Measurements from ENCODE around the gene CAPRIN2.

Gene CAPRIN2

GRCh38 chr12:30748147-30748546, 6.6 kb downstream of the CAPRIN2 start:
- Histone ChIP-seq H3K27ac (no peak overlapping the region), H3K9ac (no peak overlapping the region), H4K20me1 (no peaks in the 10 kb centered on the region; the same call in 1 of the 2 replicates), H3K4me3 (no peak overlapping the region), H3K9me3 (peaks cover 15% of the 10 kb centered on the region), H3K27me3 (no peaks in the 10 kb centered on the region), H3K36me3 (peaks cover 21% of the 10 kb centered on the region), H3K4me2 (no peak overlapping the region), H3K4me1 (peaks cover 8% of the 10 kb centered on the region)
- no peak for TF ChIP-seq Cebpa-rat (IDR thresholded peaks at IDR 0.05)

DNA sequence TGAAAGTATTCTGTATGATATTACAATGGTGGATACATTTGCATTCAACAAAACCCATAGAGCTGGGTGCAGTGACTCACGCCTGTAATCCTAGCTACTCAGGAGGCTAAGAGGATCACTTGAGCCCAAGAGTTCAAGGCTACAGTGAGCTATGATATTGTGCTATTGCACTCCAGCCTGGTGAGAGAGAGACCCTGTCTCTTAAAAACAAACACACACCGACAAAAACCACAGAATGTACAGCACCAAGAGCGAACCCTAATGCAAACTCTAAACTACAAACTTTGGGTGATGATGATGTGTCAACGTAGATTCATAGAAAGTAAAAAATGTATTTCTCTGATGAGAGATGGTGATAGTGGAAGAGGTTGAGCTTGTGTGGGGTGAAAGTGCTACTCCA, 8.6 kb downstream of the CAPRIN2 start:
- Histone ChIP-seq H3K4me1 (no peaks in the 10 kb centered on the region), H3K36me3 (peaks cover 21% of the 10 kb centered on the region), H3K27me3 (no peaks in the 10 kb centered on the region), H4K20me1 (no peaks in the 10 kb centered on the region; the same call in 1 of the 2 replicates), H3K4me2 (no peak overlapping the region), H3K9me3 (peaks cover 15% of the 10 kb centered on the region), H3K27ac (no peak overlapping the region), H3K9ac (no peak overlapping the region), H3K4me3 (no peak overlapping the region)
- no peak for TF ChIP-seq Cebpa-rat (IDR thresholded peaks at IDR 0.05)

DNA sequence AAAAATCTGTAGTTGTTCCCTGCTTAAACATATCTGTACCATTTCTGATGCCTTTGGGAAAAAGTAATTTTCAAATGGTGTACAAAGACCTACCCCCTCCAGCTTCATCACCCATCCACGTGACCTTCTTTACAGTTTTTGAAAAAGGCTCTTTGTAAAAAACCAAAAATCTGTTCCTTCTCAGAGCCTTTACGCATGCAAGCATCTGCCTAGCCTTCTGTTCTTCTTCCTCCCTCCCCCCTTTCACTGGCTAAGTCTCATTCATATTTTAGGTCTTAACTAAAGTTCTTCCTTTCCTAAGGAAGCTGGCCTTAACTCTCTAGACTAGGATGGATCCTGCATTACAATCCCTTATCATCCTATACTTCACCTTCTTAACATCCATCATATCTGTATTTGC, 10.4 kb downstream of the CAPRIN2 start:
- H3K27me3 ChIP-seq = no peaks in the 10 kb centered on the region
- H3K27ac ChIP-seq = no peak overlapping the region
- H3K36me3 ChIP-seq = peaks cover 24% of the 10 kb centered on the region

DNA sequence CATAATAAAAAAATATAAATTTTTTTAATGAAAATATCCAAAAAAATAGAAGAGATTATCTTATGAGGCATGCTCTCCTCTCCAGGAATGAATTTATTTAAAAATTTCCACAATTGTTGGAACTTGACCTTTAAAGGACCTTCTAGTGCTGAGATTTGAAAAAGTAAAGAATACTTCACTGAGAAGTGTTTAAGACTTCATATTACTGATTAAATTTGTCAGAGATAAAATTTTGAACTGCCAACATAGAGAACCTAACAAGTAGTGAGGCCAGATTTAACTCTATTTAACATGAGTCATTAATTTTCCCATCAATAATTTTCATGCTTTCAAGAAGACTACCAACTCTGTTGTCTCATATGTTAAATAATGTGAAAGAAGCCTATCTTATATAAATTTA, 14.5 kb downstream of the CAPRIN2 start:
- Histone ChIP-seq H3K4me1 (no peaks in the 10 kb centered on the region), H4K20me1 (no peaks in the 10 kb centered on the region; the same call in 1 of the 2 replicates), H3K9ac (no peak overlapping the region), H3K36me3 (peaks cover 20% of the 10 kb centered on the region), H3K4me3 (no peak overlapping the region), H3K27me3 (no peaks in the 10 kb centered on the region), H3K27ac (no peak overlapping the region), H3K9me3 (no peaks in the 10 kb centered on the region), H3K4me2 (no peak overlapping the region)
- no peak for TF ChIP-seq Cebpa-rat (IDR thresholded peaks at IDR 0.05)

More for the DNA sequence above, 10.4 kb downstream of the CAPRIN2 start:
- H4K20me1 ChIP-seq = no peaks in the 10 kb centered on the region; the same call in 1 of the 2 replicates
- no peaks in the 10 kb centered on the region for H3K4me1 ChIP-seq
- no peak overlapping the region for H3K9ac ChIP-seq
- H3K4me3 ChIP-seq = no peak overlapping the region
- H3K4me2 ChIP-seq = no peak overlapping the region
- H3K9me3 ChIP-seq = peaks cover 15% of the 10 kb centered on the region
- no peak for TF ChIP-seq Cebpa-rat (IDR thresholded peaks at IDR 0.05)

- no peak overlapping the region for H3K9ac ChIP-seq
- H3K27me3 ChIP-seq = no peaks in the 10 kb centered on the region
- no peaks in the 10 kb centered on the region for H3K9me3 ChIP-seq
- H3K4me1 ChIP-seq = no peaks in the 10 kb centered on the region
- H3K4me3 ChIP-seq = no peak overlapping the region
- no peak for TF ChIP-seq Cebpa-rat (IDR thresholded peaks at IDR 0.05)
- H3K27ac ChIP-seq = no peak overlapping the region
- H4K20me1 ChIP-seq = no peaks in the 10 kb centered on the region; the same call in 1 of the 2 replicates
- H3K36me3 ChIP-seq = peaks cover 26% of the 10 kb centered on the region
- no peak overlapping the region for H3K4me2 ChIP-seq
Measured at GRCh38 chr12:30739020-30739419, 15.7 kb downstream of the CAPRIN2 start.

DNA sequence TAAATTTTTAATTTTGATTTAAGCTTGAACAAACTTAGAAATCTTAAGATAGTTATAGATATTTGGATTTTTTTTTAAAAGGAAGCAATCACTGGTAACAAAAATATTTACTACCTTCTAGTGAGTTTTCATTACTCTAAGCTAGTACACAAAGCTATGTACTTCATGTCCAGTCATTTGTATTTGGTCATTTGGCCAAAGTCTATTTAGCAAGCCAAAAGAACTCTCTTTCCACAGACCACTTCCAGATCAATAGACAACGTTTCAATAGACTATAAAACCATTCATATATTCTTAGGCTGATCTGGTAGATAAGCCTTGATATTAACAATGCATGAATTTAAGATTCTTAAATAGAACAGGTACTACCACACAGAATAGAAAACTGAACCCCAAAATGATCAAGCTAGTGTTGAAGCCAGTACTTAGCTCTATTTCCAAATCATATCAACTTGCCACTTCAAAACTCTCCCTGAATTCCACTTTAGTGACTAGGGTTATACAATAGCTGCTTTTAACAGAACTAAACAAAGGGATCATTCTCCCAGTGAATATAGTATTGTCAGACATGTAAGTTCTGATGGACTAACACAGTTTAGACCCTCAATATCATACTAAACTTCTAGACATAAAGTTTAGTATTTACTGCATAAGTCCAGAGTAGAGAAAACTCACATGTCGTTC, 21.7 kb downstream of the CAPRIN2 start:
- H3K36me3 ChIP-seq = peaks cover 41% of the 10 kb centered on the region
- H3K4me1 ChIP-seq = no peaks in the 10 kb centered on the region
- TF ChIP-seq Cebpa-rat (IDR thresholded peaks at IDR 0.05) = no peak
- H3K27me3 ChIP-seq = no peaks in the 10 kb centered on the region
- no peak overlapping the region for H3K9ac ChIP-seq
- no peaks in the 10 kb centered on the region for H3K9me3 ChIP-seq
- no peak overlapping the region for H3K4me3 ChIP-seq
- no peaks in the 10 kb centered on the region for H4K20me1 ChIP-seq
- H3K27ac ChIP-seq = no peak overlapping the region
- H3K4me2 ChIP-seq = no peak overlapping the region

GRCh38 chr12:30730011-30730410, 24.7 kb downstream of the CAPRIN2 start:
- Histone ChIP-seq H3K4me1 (no peaks in the 10 kb centered on the region), H3K4me3 (no peak overlapping the region), H3K9me3 (no peaks in the 10 kb centered on the region), H3K27ac (no peak overlapping the region), H3K9ac (no peak overlapping the region), H3K36me3 (peaks cover 36% of the 10 kb centered on the region), H3K27me3 (no peaks in the 10 kb centered on the region), H4K20me1 (no peaks in the 10 kb centered on the region), H3K4me2 (no peak overlapping the region)
- no peak for TF ChIP-seq Cebpa-rat (IDR thresholded peaks at IDR 0.05)

- Histone ChIP-seq H3K9me3 (no peaks in the 10 kb centered on the region), H3K27ac (no peak overlapping the region), H3K27me3 (no peaks in the 10 kb centered on the region), H3K36me3 (peaks cover 37% of the 10 kb centered on the region), H3K4me3 (no peak overlapping the region), H4K20me1 (no peaks in the 10 kb centered on the region), H3K4me1 (no peaks in the 10 kb centered on the region), H3K4me2 (no peak overlapping the region), H3K9ac (no peak overlapping the region)
- TF ChIP-seq Cebpa-rat (IDR thresholded peaks at IDR 0.05) = no peak
Measured at GRCh38 chr12:30729547-30729946, 25.2 kb downstream of the CAPRIN2 start.

- TF ChIP-seq Cebpa-rat (IDR thresholded peaks at IDR 0.05) = no peak
- peaks cover 47% of the 10 kb centered on the region for H3K36me3 ChIP-seq
- H3K9me3 ChIP-seq = no peaks in the 10 kb centered on the region
Measured at GRCh38 chr12:30726647-30727046, 28.1 kb downstream of the CAPRIN2 start.

GRCh38 chr12:30725739-30726138, 29.0 kb downstream of the CAPRIN2 start:
- no peak overlapping the region for H3K27ac ChIP-seq
- no peak overlapping the region for H3K4me3 ChIP-seq
- H4K20me1 ChIP-seq = no peaks in the 10 kb centered on the region
- no peak for TF ChIP-seq Cebpa-rat (IDR thresholded peaks at IDR 0.05)
- H3K36me3 ChIP-seq = peaks cover 51% of the 10 kb centered on the region
- no peaks in the 10 kb centered on the region for H3K9me3 ChIP-seq
- H3K4me2 ChIP-seq = no peak overlapping the region
- no peaks in the 10 kb centered on the region for H3K27me3 ChIP-seq
- H3K9ac ChIP-seq = no peak overlapping the region
- H3K4me1 ChIP-seq = no peaks in the 10 kb centered on the region

More at GRCh38 chr12:30726647-30727046, 28.1 kb downstream of the CAPRIN2 start:
- no peaks in the 10 kb centered on the region for H3K4me1 ChIP-seq
- H3K9ac ChIP-seq = no peak overlapping the region
- H3K27ac ChIP-seq = no peak overlapping the region
- H4K20me1 ChIP-seq = no peaks in the 10 kb centered on the region
- no peak overlapping the region for H3K4me2 ChIP-seq
- no peaks in the 10 kb centered on the region for H3K27me3 ChIP-seq
- H3K4me3 ChIP-seq = no peak overlapping the region
